GM12878 (cell line): ENCODE results near the gene MCFD2. TPM values are rescaled to one million over a fixed set of nuclear protein-coding genes. Genes with fewer than 3 reads are reported as not detected.

Experiments used
- ATAC-seq: fragments of 200-7000 bp; cut with Tn5 transposase; 3 replicates; pipeline ENCODE4 v1.9.1; 2020; ENCODE audit warnings: mild to moderate bottlenecking, moderate library complexity
- BruUV-seq: library from RNA; stranded (reverse); fragments of 400-500 nt; replicated peaks from 2 replicates; lab custom pipeline; 2021; lab: Mats Ljungman, UMichigan
- CTCF ChIA-PET: fragments of 300-600 bp; sonication (Branson Sonifier 250); formaldehyde crosslinking; extraction: SDS; loops from one replicate; lab custom pipeline; 2021; ENCODE audit warnings: inconsistent platforms; lab: Yijun Ruan, JAX
- POLR2A ChIA-PET: fragments of 350-600 bp; formaldehyde crosslinking; extraction: SDS; loops from one replicate; lab custom pipeline; 2021; ENCODE audit warnings: inconsistent platforms; lab: Charles Lee
- RAD21 ChIA-PET: fragments of 300-600 bp; sonication (Branson Sonifier 250); formaldehyde crosslinking; loops from one replicate; lab custom pipeline; 2023; ENCODE audit warnings: antibody characterized with exemption; ENCODE audit not compliant: unreplicated experiment; lab: Charles Lee
- SMC1A ChIA-PET: fragments of 300-600 bp; sonication (Branson Sonifier 250); formaldehyde crosslinking; loops from one replicate; lab custom pipeline; 2023; ENCODE audit not compliant: unreplicated experiment, uncharacterized antibody; lab: Charles Lee
- DNase-seq: peaks from one replicate; pipeline ENCODE4 v3.0.0-alpha.2; 2011; ENCODE audit warnings: low read depth, low spot score
- FAIRE-seq: peaks from 3 replicates; lab custom pipeline; 2011; peaks lifted over from hg19 to GRCh38; lab: Jason Lieb, UNC
- H2AFZ ChIP-seq: 2 replicates; pipeline ENCODE4 v1.6.0; 2011; ENCODE audit warnings: low read depth, low read length, control low read depth; ENCODE audit not compliant: control insufficient read depth
- H3K27ac ChIP-seq: 2 replicates; pipeline ENCODE4 v1.5.1; 2011; ENCODE audit warnings: control low read depth; ENCODE audit not compliant: control insufficient read depth, insufficient read depth
- H3K27me3 ChIP-seq, 2 experiments: replicated peaks in 1 of 2; 2 replicates each; pipeline versions ENCODE4 v1.6.0 to v1.6.1; 2011; ENCODE audit warnings: low read length in 1 of 2; ENCODE audit not compliant: control insufficient read depth in 2 of 2, insufficient read depth in 2 of 2
- H3K36me3 ChIP-seq, 2 experiments: 2 replicates each; pipeline ENCODE4 v1.5.1; 2011; ENCODE audit warnings: low read length in 1 of 2; ENCODE audit not compliant: control insufficient read depth in 2 of 2, insufficient read depth in 2 of 2
- H3K4me1 ChIP-seq: 2 replicates; pipeline ENCODE4 v1.6.1; 2011; ENCODE audit warnings: mild to moderate bottlenecking, low read length, moderate library complexity, mixed read lengths; ENCODE audit not compliant: control insufficient read depth, insufficient read depth
- H3K4me2 ChIP-seq: 2 replicates; pipeline ENCODE4 v1.6.0; 2011; ENCODE audit warnings: control low read depth; ENCODE audit not compliant: control insufficient read depth, insufficient read depth
- H3K4me3 ChIP-seq: fragments of 200-600 bp; sonication (generic); 2 replicates; pipeline ENCODE4 v1.5.1; 2016
- H3K79me2 ChIP-seq: 2 replicates; pipeline ENCODE4 v1.6.0; 2011; ENCODE audit warnings: low read length; ENCODE audit not compliant: control insufficient read depth, insufficient read depth
- H3K9ac ChIP-seq: 2 replicates; pipeline ENCODE4 v1.8.0; 2011; ENCODE audit warnings: low read length, control low read depth, mixed read lengths; ENCODE audit not compliant: control insufficient read depth, insufficient read depth
- H3K9me3 ChIP-seq: replicated peaks from 3 replicates; pipeline ENCODE4 v1.5.1; 2011; ENCODE audit warnings: mild to moderate bottlenecking, low read length; ENCODE audit not compliant: control insufficient read depth, insufficient read depth
- H4K20me1 ChIP-seq: 2 replicates; pipeline ENCODE4 v1.6.0; 2011; ENCODE audit not compliant: control insufficient read depth, insufficient read depth
- CBX5 ChIP-seq: sonication (generic); IDR thresholded peaks from 2 replicates; pipeline ENCODE4 v1.6.1; 2016; ENCODE audit warnings: low read depth, moderate library complexity, mild to moderate bottlenecking, inconsistent platforms
- IKZF1 ChIP-seq: fragments of 450-650 bp; conservative IDR thresholded peaks from 2 replicates; pipeline ENCODE4 v1.6.1; 2017; ENCODE audit warnings: antibody characterized with exemption, mild to moderate bottlenecking
- RAD21 ChIP-seq: IDR thresholded peaks from 2 replicates; pipeline ENCODE4 v1.6.1; 2011; ENCODE audit warnings: mild to moderate bottlenecking, low read depth, low read length, moderate library complexity; ENCODE audit not compliant: insufficient read depth
- SREBF1 ChIP-seq: IDR thresholded peaks from 2 replicates; pipeline ENCODE4 v1.6.1; 2012; ENCODE audit warnings: mild to moderate bottlenecking, low read length
- SUZ12 ChIP-seq: fragments of 200-600 bp; sonication (generic); IDR thresholded peaks from one replicate; pipeline ENCODE4 v1.6.1; 2018; ENCODE audit warnings: antibody characterized with exemption, mild to moderate bottlenecking; ENCODE audit not compliant: unreplicated experiment
- ZNF274 ChIP-seq: IDR thresholded peaks from one replicate; pipeline ENCODE4 v1.8.0; 2011; ENCODE audit not compliant: insufficient read length, insufficient read depth
- ZNF384 ChIP-seq: IDR thresholded peaks from 2 replicates; pipeline ENCODE4 v1.6.1; 2012; ENCODE audit warnings: low read depth, mild to moderate bottlenecking, low read length, improper control_type of control experiment, borderline replicate concordance
- WGBS: methylation state at CpG from one replicate; pipeline ENCODE4 v1.1.6; 2016; ENCODE audit warnings: low lambda C conversion rate; ENCODE audit not compliant: insufficient replicate concordance, insufficient coverage; ENCODE audit errors: missing lambda C conversion rate; 5-methylcytosine and 5-hydroxymethylcytosine counted together
- in situ Hi-C: fragments of 300-500 bp; cut with MboI; formaldehyde crosslinking; loops from 9 replicates; pipeline ENCODE4 v1.14.3; 2018; ENCODE audit warnings: mixed read lengths
- intact Hi-C: fragments of 100-400 bp; cut with micrococcal nuclease; formaldehyde crosslinking; loops from one replicate; pipeline ENCODE4 v1.14.2; 2022; ENCODE audit not compliant: unreplicated experiment
- polyA plus RNA-seq, 11 experiments: library from polyadenylated mRNA; depleted of rRNA in 4 of 11; unstranded in 6 of 11; stranded (reverse) in 5 of 11; fragments of >200 nt; fragmentation: Nextera tagmentation in 4 of 11; fragmentation: Illumina TruSeq in 1 of 11; extraction: Ambion mirVana in 4 of 11; extraction: Trizol in 1 of 11; gene quantifications; 1 replicate in 1 of 11; 2 replicates in 10 of 11; pipeline versions ENCODE4 v1.2.1 to v1.2.3, GENCODE V29; 2011 to 2016; ENCODE audit warnings: inconsistent platforms in 2 of 11, missing spikeins in 2 of 11, low read depth in 1 of 11
- total RNA-seq, 4 experiments: library from RNA; depleted of rRNA in 3 of 4; stranded (reverse); fragments of >200 nt in 3 of 4; fragmentation: Illumina TruSeq in 1 of 4; extraction: Trizol in 1 of 4; gene quantifications; 2 replicates each; pipeline versions ENCODE4 v1.2.1 to v1.2.3, GENCODE V29; 2013 to 2021
- TF ChIP-seq, protein P1 (sequence below), 3 experiments: IDR thresholded peaks in 2 of 3; conservative IDR thresholded peaks in 1 of 3; 2 replicates each; pipeline ENCODE4 v1.5.1; 2011; ENCODE audit warnings: low read depth in 3 of 3, low read length in 3 of 3, mild to moderate bottlenecking in 3 of 3, control low read depth in 2 of 3, moderate library complexity in 2 of 3, inconsistent platforms in 1 of 3, mixed read lengths in 1 of 3; ENCODE audit not compliant: control insufficient read depth in 2 of 3, insufficient read depth in 1 of 3; ENCODE audit errors: extremely low read depth in 1 of 3

Gene MCFD2
- total and polyA plus RNA-seq, 10 of the 15 experiments (the other 5 are each of a cell fraction or from before 2014, with no cell fraction given): 35.0 to 57.3 (median 40.3) TPM

DNA sequence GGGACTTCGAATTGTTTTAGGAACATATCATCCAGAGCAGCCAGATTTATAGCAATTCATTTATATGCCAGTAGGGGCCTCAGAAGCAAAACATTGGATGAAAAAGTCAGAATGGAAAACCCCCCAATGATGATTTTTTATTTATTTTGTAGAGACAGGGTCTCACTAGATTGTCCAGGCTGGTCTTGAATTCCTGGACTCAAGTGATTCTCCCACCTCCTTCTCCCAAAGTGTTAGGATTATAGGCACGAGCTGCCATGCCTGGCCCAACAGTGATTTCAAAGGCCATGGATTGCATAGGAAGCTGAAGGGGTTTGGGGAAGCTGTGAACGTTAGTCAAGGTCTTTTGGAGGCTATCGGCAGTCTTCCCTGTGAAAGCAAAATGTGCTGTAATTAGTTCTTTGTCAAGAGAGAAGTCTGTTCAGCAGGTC, 21.9 kb upstream of the MCFD2 start:
- Histone ChIP-seq H3K9me3 (no peaks in the 10 kb centered on the region), H3K4me1 (peaks cover 8% of the 10 kb centered on the region), H3K36me3 (no peaks in the 10 kb centered on the region), H2AFZ (no peak overlapping the region), H3K9ac (no peak overlapping the region), H4K20me1 (no peaks in the 10 kb centered on the region), H3K27ac (no peak overlapping the region), H3K4me3 (no peak overlapping the region), H3K4me2 (no peak overlapping the region), H3K79me2 (peaks cover 11% of the 10 kb centered on the region), H3K27me3 (no peaks in the 10 kb centered on the region)
- intact Hi-C loops: no loop called here
- no TSS peak for BruUV-seq
- ChIA-PET POLR2A (no interaction called here), RAD21 (no interaction called here), SMC1A (interaction anchor here (0.8 to 2.7 kb wide), 7 partner anchors 10 to 385 kb away, joined by 3 to 7 read pairs (median 3); no protein-coding TSS in a partner anchor), CTCF (interaction anchor here (0.9 to 3.3 kb wide), 5 partner anchors 11 to 53 kb away, joined by 4 to 18 read pairs (median 5); no protein-coding TSS in a partner anchor)
- no peak for ATAC-seq
- WGBS: 86% methylated on average over 4 of the region's 4 CpGs
- no peak for DNase-seq
- FAIRE-seq: no peak
- TF ChIP-seq RAD21 (peak; percentile 33; the same call in 1 of the 2 replicates), SUZ12 (no peak), IKZF1 (no peak), SREBF1 (no peak), ZNF274 (no peak), ZNF384 (no peak), CBX5 (no peak)
- TF ChIP-seq, protein P1, sequence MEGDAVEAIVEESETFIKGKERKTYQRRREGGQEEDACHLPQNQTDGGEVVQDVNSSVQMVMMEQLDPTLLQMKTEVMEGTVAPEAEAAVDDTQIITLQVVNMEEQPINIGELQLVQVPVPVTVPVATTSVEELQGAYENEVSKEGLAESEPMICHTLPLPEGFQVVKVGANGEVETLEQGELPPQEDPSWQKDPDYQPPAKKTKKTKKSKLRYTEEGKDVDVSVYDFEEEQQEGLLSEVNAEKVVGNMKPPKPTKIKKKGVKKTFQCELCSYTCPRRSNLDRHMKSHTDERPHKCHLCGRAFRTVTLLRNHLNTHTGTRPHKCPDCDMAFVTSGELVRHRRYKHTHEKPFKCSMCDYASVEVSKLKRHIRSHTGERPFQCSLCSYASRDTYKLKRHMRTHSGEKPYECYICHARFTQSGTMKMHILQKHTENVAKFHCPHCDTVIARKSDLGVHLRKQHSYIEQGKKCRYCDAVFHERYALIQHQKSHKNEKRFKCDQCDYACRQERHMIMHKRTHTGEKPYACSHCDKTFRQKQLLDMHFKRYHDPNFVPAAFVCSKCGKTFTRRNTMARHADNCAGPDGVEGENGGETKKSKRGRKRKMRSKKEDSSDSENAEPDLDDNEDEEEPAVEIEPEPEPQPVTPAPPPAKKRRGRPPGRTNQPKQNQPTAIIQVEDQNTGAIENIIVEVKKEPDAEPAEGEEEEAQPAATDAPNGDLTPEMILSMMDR (IDR thresholded peaks at IDR 0.05 in 2 of 3, conservative IDR thresholded peaks at IDR 0.05 in 1 of 3; ENCODE audit: control insufficient read depth in 2 of 3, extremely low read depth in 1 of 3, insufficient read depth in 1 of 3, low read depth in 3 of 3, low read length in 3 of 3): peak; percentile 16 to 51 (median 39); a peak in 3 of 6 replicates
- in situ Hi-C loops: no loop called here
